ENCODE data around the gene TAF5L. TPM values are rescaled to one million over a fixed set of nuclear protein-coding genes. Genes with fewer than 3 reads are reported as not detected.
"Not testable (repeated sequence)": the region's sequence is repeated elsewhere in the genome, so short reads cannot be mapped to it uniquely, and the experiment has no call there.

The TAF5L gene
- total RNA-seq, 4 donors from 2014 or later, result 7.8 to 15.8 (median 12.7) TPM

DNA sequence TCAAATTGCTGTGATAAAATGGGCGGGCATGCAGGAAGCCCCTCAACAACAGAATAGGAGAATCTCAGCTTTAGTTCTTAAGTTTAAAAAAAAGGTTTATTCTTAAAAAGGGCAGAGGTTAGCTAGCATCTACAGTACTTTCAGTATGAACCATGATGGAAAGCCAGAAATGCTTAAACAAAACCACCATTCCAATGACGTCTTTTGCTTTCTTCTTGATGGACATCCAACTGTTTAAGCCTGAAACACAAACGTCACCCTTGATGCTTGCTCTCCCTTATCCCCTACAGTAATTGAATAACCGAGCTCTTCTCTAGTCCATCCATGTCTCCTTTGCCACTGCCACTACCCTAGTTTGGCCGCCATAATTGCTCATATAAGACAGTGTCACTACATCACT, 25.7 kb downstream of the TAF5L start:
- H3K4me3 ChIP-seq, result no peak overlapping the region
- H3K36me3 ChIP-seq, result peaks cover 6 to 66% (median 15%) of the 10 kb centered on the region in 3 donors
- no peaks in the 10 kb centered on the region for H3K27me3 ChIP-seq
- no peaks in the 10 kb centered on the region for H3K9me3 ChIP-seq
- DNase-seq, result no peak
- WGBS, 2 donors, result 81 to 89% methylated on average over 5 of the region's 5 CpGs
- TF ChIP-seq, protein P1, sequence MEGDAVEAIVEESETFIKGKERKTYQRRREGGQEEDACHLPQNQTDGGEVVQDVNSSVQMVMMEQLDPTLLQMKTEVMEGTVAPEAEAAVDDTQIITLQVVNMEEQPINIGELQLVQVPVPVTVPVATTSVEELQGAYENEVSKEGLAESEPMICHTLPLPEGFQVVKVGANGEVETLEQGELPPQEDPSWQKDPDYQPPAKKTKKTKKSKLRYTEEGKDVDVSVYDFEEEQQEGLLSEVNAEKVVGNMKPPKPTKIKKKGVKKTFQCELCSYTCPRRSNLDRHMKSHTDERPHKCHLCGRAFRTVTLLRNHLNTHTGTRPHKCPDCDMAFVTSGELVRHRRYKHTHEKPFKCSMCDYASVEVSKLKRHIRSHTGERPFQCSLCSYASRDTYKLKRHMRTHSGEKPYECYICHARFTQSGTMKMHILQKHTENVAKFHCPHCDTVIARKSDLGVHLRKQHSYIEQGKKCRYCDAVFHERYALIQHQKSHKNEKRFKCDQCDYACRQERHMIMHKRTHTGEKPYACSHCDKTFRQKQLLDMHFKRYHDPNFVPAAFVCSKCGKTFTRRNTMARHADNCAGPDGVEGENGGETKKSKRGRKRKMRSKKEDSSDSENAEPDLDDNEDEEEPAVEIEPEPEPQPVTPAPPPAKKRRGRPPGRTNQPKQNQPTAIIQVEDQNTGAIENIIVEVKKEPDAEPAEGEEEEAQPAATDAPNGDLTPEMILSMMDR (IDR thresholded peaks at IDR 0.05), result no peak
- no peak for TF ChIP-seq POLR2A (IDR thresholded peaks at IDR 0.05)
- peaks cover 0 to 34% (median 2%) of the 10 kb centered on the region in 3 donors for H3K4me1 ChIP-seq
- intact Hi-C loops (cut with DNase I), result no loop called here
- H3K27ac ChIP-seq, result no peak overlapping the region

DNA sequence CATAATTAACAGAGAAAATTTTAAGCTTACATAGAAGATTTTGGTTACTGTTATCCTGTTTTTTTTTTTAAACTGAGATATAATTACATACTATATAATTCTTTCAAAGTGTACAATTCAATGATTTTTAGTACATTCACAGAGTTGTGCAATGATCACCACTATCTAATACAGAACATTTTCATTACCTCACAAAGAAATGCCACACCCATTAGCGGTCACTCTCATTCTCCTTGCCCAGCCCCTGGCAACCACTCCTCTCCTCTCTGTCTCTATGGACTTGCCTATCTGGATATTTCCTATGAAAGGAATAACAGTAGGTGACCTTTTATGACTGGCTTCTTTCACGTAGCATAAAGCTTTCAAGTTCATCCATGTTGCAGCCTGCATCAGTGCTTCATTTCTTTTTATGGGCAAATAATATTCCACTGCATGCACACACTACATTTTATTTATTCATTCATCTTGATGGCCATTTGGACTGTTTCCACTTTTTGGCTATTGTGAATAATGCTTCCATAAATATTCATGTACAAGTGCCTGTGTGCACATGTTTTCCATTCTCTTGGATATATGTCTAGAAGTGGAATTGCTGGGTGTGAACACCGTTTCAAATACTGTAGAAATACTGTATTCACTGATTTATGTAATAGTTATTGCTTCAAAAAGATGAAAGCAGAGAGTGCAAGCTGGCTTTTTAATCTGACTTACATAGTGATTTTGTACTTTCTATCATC, 26.5 kb downstream of the TAF5L start:
- intact Hi-C loops (cut with DNase I), result no loop called here
- Histone ChIP-seq H3K4me1 (peaks cover 0 to 34% (median 2%) of the 10 kb centered on the region in 3 donors), H3K4me3 (no peak overlapping the region), H3K36me3 (peaks cover 9 to 66% (median 13%) of the 10 kb centered on the region in 3 donors), H3K27me3 (no peaks in the 10 kb centered on the region), H3K27ac (peak overlapping the region in 1 of 4 donors; percentile 59), H3K9me3 (no peaks in the 10 kb centered on the region)
- TF ChIP-seq POLR2A (IDR thresholded peaks at IDR 0.05), result no peak
- TF ChIP-seq, protein P1 (IDR thresholded peaks at IDR 0.05), result no peak
- 55 to 62% methylated on average over 3 of the region's 3 CpGs for WGBS, 2 donors
- DNase-seq, result no peak

DNA sequence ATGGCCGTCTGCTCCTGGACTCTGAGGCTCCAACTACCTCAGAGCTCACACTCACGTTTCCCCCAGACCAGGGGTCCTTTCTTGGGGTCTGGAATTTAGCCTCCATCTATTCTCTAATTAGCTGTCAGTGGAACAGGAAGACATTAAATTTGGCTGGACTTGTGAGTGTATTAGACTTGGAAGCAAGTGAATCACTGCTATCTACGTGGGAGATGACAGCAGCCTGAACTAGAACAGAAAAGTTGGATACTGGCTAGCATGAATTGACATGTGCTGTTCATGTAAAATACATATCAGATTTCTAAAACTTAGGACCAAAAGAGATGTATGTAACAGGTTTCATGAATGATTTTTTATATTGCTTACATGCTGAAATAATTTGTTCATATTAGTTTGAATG, 28.0 kb downstream of the TAF5L start:
- no peaks in the 10 kb centered on the region for H3K9me3 ChIP-seq
- TF ChIP-seq, protein P1 (IDR thresholded peaks at IDR 0.05), result no peak
- no peak for TF ChIP-seq POLR2A (IDR thresholded peaks at IDR 0.05)
- 59 to 83% methylated on average over 3 of the region's 3 CpGs for WGBS, 2 donors
- intact Hi-C loops (cut with DNase I), result no loop called here
- peak overlapping the region; percentile 40 to 85 (median 71) for H3K27ac ChIP-seq
- H3K27me3 ChIP-seq, result no peaks in the 10 kb centered on the region
- peaks cover 0 to 34% (median 2%) of the 10 kb centered on the region in 3 donors for H3K4me1 ChIP-seq
- peaks cover 12 to 66% (median 18%) of the 10 kb centered on the region in 3 donors for H3K36me3 ChIP-seq
- H3K4me3 ChIP-seq, result peak overlapping the region in 1 of 4 donors; percentile 12
- DNase-seq, result no peak

DNA sequence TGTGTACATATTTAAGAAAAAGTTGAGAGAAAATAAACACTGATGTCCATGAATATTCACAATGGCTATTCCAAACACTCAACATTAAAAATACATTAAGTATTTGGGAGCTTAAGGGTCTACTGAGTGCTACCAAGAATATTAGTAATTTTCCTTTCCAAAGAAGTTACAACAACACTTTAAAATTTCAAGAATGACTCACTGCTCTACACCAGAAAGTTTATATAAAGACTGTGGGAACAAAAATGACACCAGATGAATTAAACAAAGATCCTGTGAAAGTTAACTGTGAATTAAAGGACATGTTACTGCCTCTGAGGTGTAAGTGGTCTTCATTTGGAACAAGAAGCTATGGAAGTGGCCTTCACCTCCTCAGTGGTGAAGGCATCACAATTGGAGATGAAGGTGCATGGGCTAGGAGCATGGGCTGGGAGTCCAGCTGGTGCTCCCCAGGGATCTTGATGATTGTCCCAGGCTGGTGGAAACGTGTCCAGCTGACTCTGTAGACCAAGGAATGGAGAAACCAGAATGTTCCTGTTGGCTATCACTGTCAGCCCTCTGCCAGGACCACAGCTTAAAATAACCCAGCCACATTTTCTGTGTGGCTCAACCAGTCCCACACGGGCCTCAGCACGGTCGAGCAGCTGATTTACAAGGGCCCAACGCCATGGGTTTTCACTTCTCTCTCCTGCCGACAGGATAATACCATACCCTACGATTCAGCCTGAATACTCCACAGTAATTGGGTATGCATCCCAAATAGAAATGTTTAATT, 28.8 kb downstream of the TAF5L start:
- Histone ChIP-seq H3K4me3 (peak overlapping the region in 1 of 4 donors; percentile 12), H3K36me3 (peaks cover 9 to 64% (median 10%) of the 10 kb centered on the region in 3 donors), H3K27me3 (no peaks in the 10 kb centered on the region), H3K9me3 (no peaks in the 10 kb centered on the region), H3K4me1 (peaks cover 0 to 34% (median 2%) of the 10 kb centered on the region in 3 donors), H3K27ac (peak overlapping the region; percentile 14 to 85 (median 71))
- TF ChIP-seq, protein P1 (IDR thresholded peaks at IDR 0.05), result no peak
- TF ChIP-seq POLR2A (IDR thresholded peaks at IDR 0.05), result no peak
- no peak for DNase-seq
- 65 to 66% methylated on average over 7 of the region's 7 CpGs for WGBS, 2 donors
- intact Hi-C loops (cut with DNase I), result no loop called here

DNA sequence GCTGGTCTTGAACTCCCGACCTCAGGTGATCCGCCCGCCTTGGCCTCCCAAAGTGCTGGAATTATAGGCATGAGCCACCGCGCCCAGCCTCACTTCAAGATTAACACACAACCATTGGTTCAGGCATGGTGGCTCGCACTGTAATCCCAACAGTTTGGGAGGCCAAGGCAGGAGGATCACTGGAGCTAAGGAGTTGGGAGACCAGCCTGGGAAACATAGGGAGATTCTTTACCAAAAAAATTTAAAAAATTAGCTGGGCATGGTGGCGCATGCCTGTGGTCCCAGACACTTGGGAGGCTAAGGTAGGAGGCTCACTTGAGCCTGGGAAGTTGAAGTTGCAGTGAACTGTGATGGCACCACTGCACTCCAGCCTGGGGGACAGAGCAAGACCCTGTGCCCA, 30.0 kb downstream of the TAF5L start:
- Histone ChIP-seq H3K27ac (peak overlapping the region in 3 of 4 donors; percentile 59 to 85 (median 83)), H3K36me3 (peaks cover 6 to 64% (median 9%) of the 10 kb centered on the region in 3 donors), H3K4me1 (peaks cover 0 to 34% (median 2%) of the 10 kb centered on the region in 3 donors)
- intact Hi-C loops (cut with DNase I); H3K9me3 ChIP-seq; H3K4me3 ChIP-seq; H3K27me3 ChIP-seq; DNase-seq: not testable (repeated sequence)
- 100% methylated on average over 1 to 2 of the region's 7 CpGs for whole genome bisulfite sequencing, 2 donors

Measured in esophagus squamous epithelium (tissue), 5 donors.